GM19023 (cell line): ENCODE data around the gene HOXC6.

Source experiments
- ATAC-seq: cut with Tn5 transposase; IDR thresholded peaks from one replicate; pipeline ENCODE4 v1.9.1; 2021; ENCODE audit warnings: mild to moderate bottlenecking, moderate library complexity; ENCODE audit not compliant: unreplicated experiment

Gene HOXC6

DNA sequence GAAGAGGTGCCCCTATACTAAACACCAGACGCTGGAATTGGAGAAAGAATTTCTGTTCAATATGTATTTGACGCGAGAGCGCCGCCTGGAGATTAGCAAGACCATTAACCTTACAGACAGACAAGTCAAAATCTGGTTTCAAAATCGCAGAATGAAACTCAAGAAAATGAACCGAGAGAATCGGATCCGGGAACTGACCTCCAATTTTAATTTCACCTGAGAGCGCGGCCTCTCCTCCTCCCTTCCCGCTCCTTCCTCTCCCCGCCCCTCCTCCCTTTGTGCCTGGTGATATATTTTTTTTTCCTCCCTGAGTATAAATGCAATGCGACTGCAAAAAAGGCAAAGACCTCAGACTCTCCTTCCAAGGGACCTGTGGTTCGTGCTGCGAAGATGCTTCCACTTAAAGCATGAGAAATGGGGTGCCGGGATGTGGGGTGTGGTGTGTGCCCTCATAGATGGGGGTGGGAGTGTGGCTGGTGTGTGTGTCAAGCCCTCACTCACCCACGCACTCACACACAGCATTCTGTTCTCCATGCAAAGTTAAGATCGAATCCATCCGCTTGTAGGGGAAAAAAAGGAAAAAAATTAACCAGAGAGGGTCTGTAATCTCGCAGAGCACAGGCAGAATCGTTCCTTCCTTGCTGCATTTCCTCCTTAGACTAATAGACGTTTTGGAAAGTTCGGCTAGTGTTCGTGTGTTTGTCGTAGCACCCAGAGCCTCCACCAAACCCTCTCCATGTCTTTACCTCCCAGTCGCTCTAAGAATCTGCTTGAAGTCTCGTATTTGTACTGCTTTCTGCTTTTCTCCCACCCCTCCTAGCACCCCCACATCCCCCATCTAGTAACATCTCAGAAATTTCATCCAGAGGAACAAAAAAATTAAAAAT lies 38.8 kb upstream of the HOXC6 start:
- no peak for ATAC-seq

DNA sequence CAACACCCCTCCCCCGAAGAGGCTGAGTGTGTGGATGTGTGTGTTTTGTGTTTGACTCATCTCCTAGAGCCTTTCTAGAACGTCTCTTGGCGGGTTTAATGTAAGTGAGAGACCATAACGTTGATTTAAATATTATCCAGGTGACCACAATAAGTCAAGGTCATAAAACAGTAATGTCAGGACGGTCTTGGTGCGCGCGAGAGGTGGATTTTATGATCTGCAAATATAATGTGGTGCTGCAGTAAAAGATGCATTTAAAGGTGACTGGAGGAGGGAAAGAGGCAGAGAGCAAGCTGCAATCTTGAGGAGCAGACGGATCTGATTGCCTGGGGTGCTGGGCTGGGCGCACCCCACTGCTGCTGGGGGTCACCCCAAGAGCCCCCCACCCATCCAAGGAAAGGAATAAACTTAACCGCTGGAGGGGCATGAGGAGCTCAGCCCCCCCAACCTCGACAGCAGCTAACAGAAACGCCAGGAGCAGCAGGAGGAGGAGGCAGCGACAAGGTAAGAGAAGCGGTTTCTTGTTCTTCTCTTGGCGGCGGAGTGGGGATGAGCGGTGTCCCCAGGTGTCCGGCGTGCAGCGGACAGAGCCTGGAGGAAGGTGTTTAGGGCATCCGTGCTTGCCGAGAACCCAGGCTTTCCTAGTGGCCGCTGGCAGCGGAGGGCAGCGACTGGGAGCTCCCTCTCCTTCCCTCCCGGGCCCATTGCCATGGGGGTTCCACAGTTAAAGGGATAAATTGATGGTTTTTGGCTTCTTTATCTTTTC lies 37.7 kb upstream of the HOXC6 start:
- ATAC-seq = no peak

DNA sequence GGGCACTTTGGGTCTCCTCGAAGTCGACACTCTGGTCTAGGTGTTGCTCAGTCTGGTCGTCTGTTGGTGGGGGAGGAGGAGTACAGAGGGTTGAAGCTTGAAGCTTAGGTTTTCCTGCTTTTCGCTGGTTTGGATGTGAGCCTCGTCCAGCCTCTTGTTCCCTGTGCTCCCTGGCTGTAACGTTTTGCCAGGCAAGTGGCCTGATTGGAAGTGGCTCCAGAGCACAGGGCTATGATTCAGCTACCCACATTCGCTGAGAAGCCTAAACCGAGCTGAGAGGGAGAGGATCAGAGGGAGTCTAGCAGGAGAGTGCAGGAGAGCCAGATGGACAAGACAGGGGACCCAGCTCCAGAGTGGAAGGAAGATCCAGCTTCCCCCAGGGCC lies 37.2 kb upstream of the HOXC6 start:
- ATAC-seq = no peak

DNA sequence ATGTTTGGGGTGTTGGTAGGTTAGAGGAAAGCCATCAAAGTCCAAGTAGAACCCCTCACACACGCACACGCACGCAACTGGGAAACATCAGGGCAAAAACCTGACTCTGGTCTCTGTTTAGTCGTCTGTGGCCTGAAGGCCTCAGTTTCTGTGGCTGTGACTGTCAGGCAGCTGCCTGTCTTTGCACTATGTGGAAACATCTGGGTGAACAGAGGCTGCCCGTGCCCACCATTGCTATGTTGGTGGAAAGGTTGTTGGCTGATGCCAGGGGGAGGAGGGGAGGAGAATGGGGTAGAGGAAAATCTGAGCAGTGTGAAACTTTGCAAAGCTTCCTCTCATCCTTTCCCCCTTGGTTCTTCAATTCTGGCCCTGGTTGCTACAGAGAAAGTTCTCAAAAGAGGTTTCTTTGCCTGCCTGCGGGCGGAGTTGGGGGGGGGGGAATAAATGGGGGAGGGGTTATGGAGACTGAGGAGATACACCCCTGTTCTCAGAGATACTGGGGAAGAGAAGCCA lies 35.8 kb upstream of the HOXC6 start:
- ATAC-seq = no peak

DNA sequence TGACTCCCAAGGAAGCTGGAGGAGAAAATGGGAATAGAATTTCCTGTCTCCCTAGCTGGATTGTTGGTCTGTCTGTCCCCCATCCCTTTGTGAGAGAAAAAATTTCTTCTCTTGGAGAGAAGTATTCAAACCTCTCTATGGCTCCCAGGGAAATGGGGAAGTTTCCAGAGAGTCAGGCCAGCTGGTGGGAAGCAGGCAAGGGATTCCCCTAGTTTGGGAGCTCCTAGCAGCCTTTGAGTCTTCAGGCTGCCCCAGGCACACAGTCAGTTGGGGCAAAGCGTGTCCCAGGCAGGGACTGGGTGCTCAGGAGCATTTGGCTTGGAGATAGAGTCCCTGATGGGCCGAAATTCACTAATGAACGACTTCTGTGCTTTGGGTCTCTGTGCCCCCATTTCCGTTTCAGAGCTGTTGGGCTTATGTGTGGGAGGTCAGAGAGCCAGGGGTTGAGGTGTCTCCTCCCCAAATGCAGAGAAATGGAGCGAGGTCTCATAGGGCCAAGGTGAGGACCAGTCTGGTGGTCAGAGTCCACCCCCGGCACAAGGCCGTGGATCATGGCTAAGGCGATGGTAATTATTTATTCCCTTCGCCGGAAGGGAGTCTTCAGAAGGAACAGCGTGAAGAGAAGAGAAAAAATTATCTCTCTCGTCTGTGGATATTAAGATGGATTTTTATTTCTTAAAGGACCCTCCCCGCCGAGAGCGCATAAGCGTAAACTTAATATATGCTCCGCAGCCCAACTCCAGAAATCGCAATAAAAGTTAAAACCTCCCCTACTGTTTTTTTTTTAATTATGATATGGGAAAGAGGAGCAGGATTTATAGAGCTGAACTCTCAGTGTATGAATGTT lies 34.9 kb upstream of the HOXC6 start:
- ATAC-seq = no peak

DNA sequence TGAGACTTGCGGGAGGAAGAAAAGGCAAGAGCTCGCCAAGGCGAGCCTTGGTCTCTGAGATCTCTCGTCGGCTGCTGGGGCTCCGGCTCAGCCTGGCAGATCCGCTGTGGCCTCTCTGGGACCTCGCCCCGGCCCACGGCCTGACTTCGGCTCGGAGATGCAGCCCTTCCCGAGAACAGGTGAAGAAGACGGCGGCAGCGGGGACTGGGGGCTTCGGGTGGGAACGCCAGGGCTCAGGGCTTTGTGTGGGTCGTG lies 34.3 kb upstream of the HOXC6 start:
- no peak for ATAC-seq

DNA sequence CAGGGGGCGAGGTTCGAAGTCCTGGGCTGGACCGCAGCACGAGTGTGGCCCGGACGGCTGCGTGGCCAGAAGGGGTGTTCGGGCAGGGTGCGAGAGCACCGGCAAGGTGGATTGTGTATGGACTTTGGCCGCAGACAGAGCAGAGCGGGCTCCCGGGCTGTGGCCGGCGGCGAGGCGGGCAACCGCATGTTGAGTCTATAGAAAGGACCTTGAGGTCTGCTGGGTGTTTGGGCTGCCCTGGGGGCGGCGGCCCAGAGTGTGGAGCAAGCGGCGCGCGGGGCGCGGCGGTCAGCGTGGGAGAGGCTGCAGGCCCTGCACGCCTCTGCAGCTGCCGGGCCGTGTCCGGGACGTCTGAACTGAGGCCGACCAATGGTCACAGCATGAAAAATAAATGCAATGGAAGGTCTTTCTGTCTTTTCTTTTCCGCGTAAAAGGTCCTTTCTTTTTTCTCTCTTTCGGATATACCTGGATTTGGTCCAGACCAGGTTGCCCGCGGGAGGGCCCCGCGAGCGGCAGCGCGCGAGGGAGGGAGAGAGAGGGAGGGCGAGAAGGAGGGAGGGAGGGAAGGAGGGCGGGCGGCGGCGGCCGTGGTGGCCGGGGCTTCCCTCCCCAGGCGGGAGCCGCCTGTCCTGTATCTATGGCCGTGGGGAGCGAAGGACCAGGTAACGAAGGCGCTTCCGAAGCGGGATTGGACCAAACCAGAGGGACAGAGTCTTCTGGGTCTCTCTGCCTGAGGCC lies 33.8 kb upstream of the HOXC6 start:
- no peak for ATAC-seq

DNA sequence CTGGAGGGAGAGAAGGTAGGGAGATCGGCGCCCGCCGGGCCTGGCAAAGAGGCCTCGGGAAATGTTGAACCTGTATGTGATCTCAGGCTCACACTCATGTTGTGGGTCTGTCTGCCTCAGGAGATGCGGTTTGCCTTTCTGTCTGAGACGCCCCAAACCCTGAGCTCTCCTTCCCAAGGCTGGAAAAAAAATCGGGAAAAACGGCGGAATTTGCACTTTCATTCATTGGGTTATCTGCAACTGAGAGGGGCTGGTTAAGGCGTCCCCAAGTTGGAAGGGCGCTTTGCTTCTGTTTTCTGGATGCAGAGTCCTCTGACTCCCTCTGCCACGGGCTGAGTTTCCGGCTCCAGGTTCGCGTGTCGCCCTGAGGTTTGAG lies 33.2 kb upstream of the HOXC6 start:
- no peak for ATAC-seq

DNA sequence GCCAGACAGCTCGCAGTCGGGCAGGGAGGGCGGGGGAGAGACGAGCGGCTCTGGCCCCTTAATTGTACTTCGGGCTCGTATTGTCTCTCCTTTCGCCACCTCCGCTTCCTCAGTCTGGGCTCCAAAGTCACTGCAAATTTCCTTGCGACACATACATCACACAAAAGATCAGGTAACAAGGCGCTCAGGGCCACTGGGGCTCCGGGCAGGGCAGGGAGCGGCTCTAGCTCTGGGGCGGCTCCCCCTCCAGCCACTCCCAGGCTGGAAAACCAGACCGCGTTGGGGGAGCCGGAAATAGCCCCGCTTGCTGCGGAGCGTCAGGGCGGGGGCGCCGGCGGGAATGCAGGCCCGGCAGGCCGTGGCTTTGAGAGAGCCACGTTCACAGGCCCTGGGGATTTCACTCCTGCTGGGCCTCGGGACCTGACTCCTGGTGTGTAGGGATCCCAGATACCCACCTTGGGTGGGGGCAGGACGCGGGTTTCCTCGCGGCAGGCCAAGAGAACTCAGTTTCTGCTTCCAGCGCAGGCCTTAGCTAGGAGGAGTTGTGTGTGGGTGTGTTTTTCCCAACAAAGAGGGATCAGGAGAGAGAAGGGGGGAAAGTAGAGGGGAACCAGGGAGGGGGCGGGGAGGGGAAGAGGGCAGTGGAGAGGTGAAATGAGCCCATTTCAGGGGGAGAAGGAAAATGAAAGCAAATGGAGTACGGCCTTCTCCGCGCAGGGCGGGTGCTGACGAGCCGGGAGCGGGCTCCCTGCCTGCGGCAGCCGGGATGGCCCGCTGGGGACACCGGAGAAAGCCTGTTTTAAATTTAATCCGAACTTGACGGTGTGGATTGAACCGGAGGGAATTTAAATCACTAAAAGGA lies 32.6 kb upstream of the HOXC6 start:
- ATAC-seq = no peak

DNA sequence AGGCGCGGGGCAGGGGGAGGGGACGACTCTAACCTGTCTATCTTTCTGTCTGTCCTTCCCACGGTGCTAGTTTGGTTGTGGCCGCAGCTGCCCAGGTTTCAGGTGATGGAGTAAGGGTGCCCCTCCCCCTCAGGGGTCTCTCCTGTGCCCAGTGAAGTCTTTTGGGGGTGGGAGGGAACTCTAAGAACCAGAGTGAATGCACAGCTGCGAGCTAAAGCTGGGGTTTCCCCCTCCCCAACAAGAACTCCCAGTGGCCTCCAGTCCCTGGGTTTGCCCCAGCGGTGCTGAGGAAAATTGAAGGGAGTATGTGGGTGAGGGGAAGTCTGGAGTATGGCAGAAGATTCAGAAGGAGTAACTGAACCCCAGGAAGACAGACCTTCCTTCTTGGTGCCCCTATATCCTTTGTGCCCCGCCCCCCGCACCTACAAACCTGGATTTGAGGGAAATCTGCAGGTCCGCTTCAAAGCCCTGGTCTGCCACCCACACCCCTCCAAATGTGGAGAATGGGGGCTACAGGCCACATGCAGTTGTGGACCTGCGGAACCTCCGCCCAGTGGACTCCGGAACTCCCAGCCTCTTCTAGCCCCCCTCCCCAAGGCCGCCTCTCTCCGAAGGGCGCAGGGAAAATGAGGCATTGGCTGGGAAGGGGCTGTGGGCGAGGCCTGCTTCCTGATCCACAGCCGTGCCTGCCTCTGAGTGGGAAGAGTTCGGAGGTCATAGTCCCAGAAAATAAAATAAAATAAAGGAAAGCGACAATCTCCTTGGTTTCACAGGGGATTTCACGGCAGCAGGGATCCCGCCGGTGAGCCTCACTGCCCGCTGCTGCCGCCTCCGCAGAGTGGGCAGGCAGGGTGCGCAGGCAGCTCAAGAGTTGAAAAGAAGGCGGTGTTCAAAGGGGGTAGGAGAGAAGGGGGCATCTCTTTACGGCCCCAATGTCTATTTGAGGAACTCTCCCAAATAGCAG lies 31.7 kb upstream of the HOXC6 start:
- no peak for ATAC-seq

DNA sequence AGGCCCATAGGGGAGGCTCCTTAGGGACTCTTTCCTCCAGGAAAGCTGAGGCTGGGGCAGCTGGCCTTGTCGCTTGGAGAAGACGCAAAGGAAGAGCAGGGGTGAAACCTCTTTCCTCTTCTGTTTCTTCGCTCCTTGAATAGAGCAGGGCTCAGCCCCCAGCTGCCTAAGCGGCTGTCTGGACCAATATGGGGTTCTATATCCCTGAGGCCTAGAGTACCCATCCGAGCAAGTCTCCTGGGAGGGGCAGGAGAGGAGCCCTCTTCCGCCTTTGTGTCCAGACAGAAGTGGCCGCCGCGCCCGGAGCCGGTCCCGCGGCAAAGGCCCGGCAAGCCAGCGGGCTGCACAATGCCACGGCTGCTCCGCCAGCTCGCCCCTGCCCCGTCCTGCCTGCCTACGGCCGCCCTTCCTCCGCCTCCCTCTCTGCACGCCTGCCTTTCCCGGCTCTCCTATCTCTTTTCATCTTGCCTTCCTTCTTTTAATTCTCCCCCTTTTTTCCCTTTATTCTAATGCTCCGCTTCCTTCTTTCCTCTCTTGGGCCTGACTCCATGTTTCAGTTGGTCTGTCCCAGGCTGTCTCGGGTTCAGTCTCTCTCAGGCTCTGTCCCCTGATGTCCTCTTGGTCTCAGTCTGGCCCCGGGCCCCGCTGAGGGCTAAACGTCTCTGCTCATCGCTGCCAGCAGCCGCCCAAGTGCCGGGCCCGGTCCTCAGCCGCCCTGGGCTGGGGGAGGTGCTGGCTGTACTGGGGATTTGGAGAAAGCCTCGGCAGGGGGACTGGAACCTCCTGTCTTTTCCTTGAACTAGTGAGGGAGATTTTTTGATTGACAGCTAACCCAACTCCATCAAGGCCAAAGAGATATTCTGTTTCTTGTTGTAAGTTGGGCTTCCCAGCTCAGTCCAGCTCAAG lies 30.8 kb upstream of the HOXC6 start:
- ATAC-seq = no peak

DNA sequence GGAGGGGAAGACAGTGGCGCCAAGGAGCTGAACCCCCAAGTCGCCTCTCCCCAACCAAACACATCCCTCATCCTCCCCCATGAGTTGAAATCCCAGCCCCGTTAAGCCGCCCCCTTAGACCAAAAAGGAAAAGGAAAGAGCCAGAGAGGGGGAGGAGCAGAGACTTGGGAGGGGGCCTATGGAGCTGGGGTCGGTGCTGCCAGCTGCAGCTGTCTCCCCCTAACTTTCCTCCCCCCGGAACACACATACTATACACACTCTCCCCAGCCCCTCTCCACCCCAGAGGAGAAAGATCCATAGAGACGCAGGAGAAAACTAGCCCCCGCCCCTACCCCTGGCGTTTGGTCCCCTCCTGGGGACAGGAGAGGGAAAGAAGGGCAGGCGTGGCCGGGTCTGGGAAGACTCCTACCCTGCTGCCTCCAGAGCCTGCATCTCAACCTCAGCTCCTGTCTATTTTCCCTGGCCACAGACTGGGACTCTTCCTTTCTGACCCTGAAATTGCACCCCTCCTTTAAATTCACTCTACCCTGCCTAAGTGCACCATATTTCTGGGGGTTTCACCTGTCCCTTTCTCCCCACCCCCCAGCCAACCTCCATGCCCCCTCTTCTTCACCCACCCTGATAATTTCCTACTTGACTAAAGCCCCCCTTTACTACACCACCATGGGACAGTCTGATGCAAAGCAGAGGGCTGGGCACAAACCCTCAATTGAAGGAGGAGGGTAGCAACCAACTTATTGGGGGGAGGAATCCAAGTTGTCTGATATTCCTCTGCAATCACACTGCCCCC lies 29.9 kb upstream of the HOXC6 start:
- no peak for ATAC-seq

DNA sequence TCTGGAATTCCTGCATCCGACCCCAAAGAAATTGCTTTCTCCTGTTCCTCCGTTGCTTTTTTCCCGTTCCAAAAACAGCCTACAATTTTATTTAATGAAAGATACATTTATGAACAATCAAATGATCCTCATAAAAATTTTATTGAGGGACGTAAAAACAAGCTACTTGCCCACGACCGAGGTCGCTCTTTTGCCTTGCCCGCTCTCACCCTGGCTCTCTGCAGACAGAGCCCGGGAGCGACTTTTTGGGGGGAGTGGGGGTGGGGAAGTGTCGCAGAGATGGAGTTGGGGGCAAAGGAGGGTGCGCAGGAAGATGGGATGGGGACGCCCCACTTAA lies 29.4 kb upstream of the HOXC6 start:
- no peak for ATAC-seq

DNA sequence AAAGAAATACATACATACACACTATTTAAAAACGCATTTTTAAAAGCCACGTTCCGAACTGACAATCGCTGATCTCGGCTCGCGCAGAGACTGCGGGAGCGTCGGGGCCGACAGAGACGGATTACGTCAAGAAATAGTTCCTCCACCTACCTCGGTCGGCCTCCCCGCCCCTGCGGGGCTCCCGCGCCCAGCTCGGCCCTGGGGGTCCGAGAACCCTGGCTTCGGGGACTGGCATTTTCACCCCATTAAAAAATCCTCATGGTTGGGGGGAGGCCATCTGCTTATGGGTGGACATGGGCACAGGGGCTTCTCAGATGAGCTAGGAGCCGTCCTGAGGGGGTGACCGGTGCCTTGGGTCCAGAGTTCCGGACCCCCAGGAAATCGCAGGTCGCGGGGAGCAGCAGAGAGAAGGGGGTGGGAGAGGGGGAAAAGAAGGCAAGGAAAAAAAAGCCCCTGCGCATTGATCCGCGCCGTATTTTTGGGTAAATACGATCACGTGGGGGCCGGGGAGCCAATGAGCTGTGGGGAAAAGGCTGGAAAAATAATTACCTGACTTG lies 28.6 kb upstream of the HOXC6 start:
- ATAC-seq = no peak

DNA sequence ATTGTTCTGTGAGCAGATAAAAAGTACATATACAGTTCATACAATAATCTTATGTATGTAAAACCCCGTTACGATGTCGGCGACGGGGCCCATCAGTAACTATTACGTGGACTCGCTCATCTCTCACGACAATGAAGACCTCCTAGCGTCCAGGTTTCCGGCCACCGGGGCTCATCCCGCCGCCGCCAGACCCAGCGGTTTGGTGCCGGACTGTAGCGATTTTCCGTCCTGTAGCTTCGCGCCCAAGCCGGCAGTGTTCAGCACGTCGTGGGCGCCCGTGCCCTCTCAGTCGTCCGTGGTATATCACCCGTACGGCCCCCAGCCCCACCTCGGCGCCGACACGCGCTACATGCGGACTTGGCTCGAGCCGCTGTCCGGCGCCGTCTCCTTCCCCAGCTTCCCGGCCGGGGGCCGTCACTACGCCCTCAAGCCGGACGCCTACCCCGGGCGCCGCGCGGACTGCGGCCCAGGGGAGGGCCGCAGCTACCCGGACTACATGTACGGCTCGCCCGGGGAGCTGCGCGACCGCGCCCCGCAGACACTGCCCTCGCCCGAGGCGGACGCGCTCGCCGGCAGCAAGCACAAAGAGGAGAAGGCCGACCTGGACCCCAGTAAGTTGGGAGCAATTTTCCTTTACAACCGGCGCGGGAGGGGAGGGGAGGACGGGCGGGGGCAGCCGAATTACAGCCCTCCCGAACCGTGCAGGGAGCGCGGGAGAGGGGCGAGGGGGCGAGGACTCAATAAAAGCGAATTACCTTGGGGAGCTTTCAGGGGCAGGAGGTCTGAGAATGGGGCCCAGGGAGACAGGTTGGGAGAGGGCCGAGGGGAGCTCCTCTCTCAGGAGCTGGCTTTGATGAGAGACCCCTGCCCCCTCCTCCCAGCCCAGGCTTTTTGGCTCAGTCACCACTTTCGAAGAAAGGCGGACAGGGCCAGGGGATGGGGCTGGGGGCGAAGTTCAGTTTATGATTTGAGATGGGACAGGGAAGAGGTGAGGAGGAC lies 27.8 kb upstream of the HOXC6 start, which contains the start of gene HOXC9:
TSS of gene HOXC9 (plus strand) at position 46 of the 999 bp plus-strand sequence. CDS start at position 74, 28 bp downstream.
- ATAC-seq = no peak
